Esophagus muscularis mucosa (tissue), 3 donors: Measurements from ENCODE around the gene SIPA1L2.

Experiments used
- POLR2A ChIP-seq: fragments of 450-650 bp; IDR thresholded peaks from one replicate; pipeline ENCODE4 v1.6.1; 2017; ENCODE audit warnings: antibody characterized with exemption, moderate library complexity, mild to moderate bottlenecking, low read depth
- TF ChIP-seq, protein P1 (sequence below), 3 experiments: fragments of 200-600 bp in 2 of 3; fragments of 450-650 bp in 1 of 3; sonication (generic) in 2 of 3; IDR thresholded peaks; one replicate each; pipeline ENCODE4 v1.5.1; 2017 to 2019; ENCODE audit warnings: antibody characterized with exemption in 3 of 3, mild to moderate bottlenecking in 2 of 3, moderate library complexity in 1 of 3

DNA sequence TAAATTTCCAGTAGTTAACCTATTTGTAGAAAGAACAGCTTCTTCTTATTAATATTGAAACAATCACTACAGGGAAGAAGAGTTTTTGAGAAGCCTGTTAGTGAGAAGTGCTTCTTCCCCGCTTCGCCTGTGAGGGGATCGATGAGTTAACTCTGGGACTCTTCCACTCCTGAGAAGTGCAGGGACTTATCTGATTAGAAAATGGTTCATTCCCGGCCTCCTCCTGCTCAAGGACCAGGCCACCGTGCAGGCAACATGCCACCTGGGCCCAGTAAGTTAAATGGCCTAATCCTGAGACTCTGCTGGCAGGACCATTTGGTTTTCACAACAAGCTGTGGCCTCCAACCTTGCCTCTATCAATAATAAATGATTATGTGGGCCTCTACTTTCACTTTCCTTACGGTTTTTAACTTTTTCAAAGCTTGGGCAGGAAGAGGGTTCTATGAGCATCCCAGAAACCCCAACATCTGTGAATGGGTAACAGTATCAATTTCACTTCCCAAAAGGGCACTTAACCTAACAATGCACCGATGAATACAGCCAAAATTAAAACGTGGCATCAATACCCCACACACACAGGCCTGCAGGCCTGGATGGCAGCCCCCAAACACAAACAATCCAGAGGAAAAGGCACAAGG, 33.1 kb downstream of the SIPA1L2 start:
- TF ChIP-seq POLR2A, result no peak
- TF ChIP-seq, protein P1, sequence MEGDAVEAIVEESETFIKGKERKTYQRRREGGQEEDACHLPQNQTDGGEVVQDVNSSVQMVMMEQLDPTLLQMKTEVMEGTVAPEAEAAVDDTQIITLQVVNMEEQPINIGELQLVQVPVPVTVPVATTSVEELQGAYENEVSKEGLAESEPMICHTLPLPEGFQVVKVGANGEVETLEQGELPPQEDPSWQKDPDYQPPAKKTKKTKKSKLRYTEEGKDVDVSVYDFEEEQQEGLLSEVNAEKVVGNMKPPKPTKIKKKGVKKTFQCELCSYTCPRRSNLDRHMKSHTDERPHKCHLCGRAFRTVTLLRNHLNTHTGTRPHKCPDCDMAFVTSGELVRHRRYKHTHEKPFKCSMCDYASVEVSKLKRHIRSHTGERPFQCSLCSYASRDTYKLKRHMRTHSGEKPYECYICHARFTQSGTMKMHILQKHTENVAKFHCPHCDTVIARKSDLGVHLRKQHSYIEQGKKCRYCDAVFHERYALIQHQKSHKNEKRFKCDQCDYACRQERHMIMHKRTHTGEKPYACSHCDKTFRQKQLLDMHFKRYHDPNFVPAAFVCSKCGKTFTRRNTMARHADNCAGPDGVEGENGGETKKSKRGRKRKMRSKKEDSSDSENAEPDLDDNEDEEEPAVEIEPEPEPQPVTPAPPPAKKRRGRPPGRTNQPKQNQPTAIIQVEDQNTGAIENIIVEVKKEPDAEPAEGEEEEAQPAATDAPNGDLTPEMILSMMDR (IDR thresholded peaks at IDR 0.05), result no peak
